Breast epithelium (tissue), 4 donors: ENCODE data around the gene PTGR2. TPM values are rescaled to one million over a fixed set of nuclear protein-coding genes. Genes with fewer than 3 reads are reported as not detected.

ENCODE experiments used
- DNase-seq, 2 donors: peaks; one replicate each; pipeline ENCODE4 v3.0.0-alpha.2; 2019; ENCODE audit warnings: low spot score in 2 of 2
- H3K27ac ChIP-seq, 2 donors: fragments of 200-600 bp; sonication (generic) in 1 of 2; one replicate each; pipeline ENCODE4 v1.5.1; 2016 to 2019; ENCODE audit warnings: mild to moderate bottlenecking in 1 of 2
- H3K27me3 ChIP-seq, 2 donors: fragments of 200-600 bp; sonication (generic) in 1 of 2; one replicate each; pipeline versions ENCODE4 v1.5.1 to v1.6.0; 2017 to 2019; ENCODE audit warnings: control low read depth in 1 of 2, mild to moderate bottlenecking in 1 of 2
- H3K36me3 ChIP-seq: fragments of 200-600 bp; one replicate; pipeline ENCODE4 v1.5.1; 2019
- H3K4me1 ChIP-seq, 2 donors: fragments of 200-600 bp; sonication (generic); one replicate each; pipeline ENCODE4 v1.5.1; 2016 to 2019; ENCODE audit warnings: control low read depth in 1 of 2
- H3K4me3 ChIP-seq, 3 donors: fragments of 200-600 bp; sonication (generic); 1 replicate in 2 of 3; 2 replicates in 1 of 3; pipeline ENCODE4 v1.5.1; 2016 to 2019; ENCODE audit warnings: mild to moderate bottlenecking in 3 of 3, moderate library complexity in 2 of 3
- H3K9me3 ChIP-seq, 2 donors: fragments of 200-600 bp; sonication (generic) in 1 of 2; one replicate each; pipeline ENCODE4 v1.5.1; 2016 to 2019; ENCODE audit warnings: control low read depth in 1 of 2
- POLR2A ChIP-seq: fragments of 450-650 bp; IDR thresholded peaks from one replicate; pipeline ENCODE4 v1.6.1; 2016; ENCODE audit warnings: antibody characterized with exemption, mild to moderate bottlenecking, moderate library complexity
- POLR2AphosphoS5 ChIP-seq, 3 donors: sonication (generic); formaldehyde crosslinking; IDR thresholded peaks; one replicate each; pipeline ENCODE4 v1.6.1; 2017; ENCODE audit warnings: antibody characterized with exemption in 3 of 3
- intact Hi-C: fragments of 100-400 bp; cut with DNase I; formaldehyde crosslinking; loops from one replicate; pipeline ENCODE4 v1.15.1; 2023; ENCODE audit warnings: low total_unique reads
- total RNA-seq, 3 donors: library from RNA; depleted of rRNA; stranded (reverse); fragments of >200 nt; gene quantifications; one replicate each; pipeline ENCODE4 v1.1.0, GENCODE V29; 2016
- TF ChIP-seq, protein P1 (sequence below), 3 donors: fragments of 450-650 bp; IDR thresholded peaks; one replicate each; pipeline ENCODE4 v1.5.1; 2016 to 2017; ENCODE audit warnings: antibody characterized with exemption in 3 of 3, mild to moderate bottlenecking in 3 of 3, moderate library complexity in 3 of 3

The PTGR2 gene
- total RNA-seq, 3 donors from 2014 or later = 11.5 to 14.6 (median 12.3) TPM

DNA sequence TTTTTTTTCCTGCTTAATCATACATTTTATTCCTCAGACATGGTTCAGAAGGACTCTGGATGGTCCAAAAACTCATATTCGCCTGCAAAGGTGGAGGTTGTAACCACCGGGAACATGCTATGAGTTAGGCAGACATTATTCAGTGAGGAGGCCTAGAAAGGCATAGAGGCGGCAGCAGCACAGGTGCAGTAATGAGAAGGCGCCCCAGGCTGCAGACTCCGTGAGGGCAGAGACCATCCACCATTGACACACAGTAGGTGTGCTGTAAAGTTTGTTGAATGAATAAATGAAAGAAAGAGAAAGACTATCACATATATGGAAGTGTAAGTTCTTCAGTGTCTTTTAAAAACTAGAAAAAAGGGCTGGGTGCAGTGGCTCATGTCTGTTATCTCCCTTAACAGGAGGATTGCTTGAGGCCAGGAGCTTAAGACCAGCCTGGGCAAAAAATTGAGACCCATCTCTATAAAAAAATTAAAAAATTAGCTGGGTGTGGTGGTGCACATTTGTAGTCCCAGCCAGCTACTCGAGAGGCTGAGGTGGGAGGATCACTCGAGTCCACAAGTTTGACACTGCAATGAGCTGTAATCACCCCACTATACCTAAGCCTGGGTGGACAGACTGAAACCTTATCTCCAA lies 34.5 kb upstream of the PTGR2 start:
- Histone ChIP-seq H3K9me3 (no peaks in the 10 kb centered on the region), H3K36me3 (no peaks in the 10 kb centered on the region), H3K27me3 (no peaks in the 10 kb centered on the region), H3K27ac (no peak overlapping the region), H3K4me1 (no peaks in the 10 kb centered on the region), H3K4me3 (no peak overlapping the region)
- intact Hi-C loops = loop anchor here (10.0 kb wide), 1 partner anchor 92 kb away; no protein-coding TSS in a partner anchor
- no peak for TF ChIP-seq POLR2A
- TF ChIP-seq, protein P1, sequence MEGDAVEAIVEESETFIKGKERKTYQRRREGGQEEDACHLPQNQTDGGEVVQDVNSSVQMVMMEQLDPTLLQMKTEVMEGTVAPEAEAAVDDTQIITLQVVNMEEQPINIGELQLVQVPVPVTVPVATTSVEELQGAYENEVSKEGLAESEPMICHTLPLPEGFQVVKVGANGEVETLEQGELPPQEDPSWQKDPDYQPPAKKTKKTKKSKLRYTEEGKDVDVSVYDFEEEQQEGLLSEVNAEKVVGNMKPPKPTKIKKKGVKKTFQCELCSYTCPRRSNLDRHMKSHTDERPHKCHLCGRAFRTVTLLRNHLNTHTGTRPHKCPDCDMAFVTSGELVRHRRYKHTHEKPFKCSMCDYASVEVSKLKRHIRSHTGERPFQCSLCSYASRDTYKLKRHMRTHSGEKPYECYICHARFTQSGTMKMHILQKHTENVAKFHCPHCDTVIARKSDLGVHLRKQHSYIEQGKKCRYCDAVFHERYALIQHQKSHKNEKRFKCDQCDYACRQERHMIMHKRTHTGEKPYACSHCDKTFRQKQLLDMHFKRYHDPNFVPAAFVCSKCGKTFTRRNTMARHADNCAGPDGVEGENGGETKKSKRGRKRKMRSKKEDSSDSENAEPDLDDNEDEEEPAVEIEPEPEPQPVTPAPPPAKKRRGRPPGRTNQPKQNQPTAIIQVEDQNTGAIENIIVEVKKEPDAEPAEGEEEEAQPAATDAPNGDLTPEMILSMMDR (IDR thresholded peaks at IDR 0.05) = no peak
- no peak for TF ChIP-seq POLR2AphosphoS5 (IDR thresholded peaks at IDR 0.05)
- DNase-seq = no peak

DNA sequence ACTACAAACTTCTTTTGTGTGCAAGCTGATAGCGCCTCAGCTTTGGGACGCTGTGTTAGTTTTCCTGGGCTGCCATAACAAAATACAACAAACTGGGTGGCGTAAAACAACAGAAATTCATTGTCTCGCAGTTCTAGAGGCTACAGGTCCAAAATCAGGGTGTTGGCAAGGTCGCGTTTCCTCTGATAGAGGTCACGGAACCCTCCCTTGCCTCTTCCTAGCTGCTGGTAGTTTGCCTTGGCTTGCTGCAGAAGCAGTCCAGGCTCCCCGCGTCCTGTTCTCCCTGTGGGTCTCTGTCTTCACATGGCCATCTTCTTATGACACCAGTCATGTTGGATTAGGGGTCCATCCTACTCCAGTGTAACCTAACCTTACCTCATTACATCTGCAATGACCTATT lies 32.8 kb upstream of the PTGR2 start:
- no peak for DNase-seq

DNA sequence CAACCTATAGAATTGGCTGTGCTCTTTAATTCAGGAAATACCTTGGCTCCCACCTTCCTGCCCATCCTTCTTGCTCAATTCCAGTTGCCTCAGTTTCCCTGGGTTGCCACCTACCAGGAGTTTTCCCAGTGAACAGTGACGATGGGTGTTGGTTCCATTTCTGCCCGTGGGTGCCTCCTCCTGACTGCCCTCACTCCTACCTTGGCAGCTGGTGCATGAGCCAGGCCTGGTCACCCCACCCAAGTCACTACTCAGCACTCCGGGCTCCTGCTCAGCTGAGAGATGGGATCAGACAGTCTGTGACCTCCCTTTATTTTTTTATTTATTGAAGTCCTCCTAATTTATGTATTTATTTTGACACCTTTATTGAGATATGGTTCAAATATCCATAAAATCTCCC lies 31.0 kb upstream of the PTGR2 start:
- Histone ChIP-seq H3K27ac (no peak overlapping the region), H3K9me3 (no peaks in the 10 kb centered on the region), H3K4me1 (no peaks in the 10 kb centered on the region), H3K27me3 (no peaks in the 10 kb centered on the region), H3K36me3 (no peaks in the 10 kb centered on the region), H3K4me3 (no peak overlapping the region)
- DNase-seq = no peak
- intact Hi-C loops = no loop called here
- TF ChIP-seq POLR2AphosphoS5 (IDR thresholded peaks at IDR 0.05) (no peak), POLR2A (no peak)
- TF ChIP-seq, protein P1 (IDR thresholded peaks at IDR 0.05) = no peak

More for the DNA sequence above, 32.8 kb upstream of the PTGR2 start:
- Histone ChIP-seq H3K36me3 (no peaks in the 10 kb centered on the region), H3K27me3 (no peaks in the 10 kb centered on the region), H3K4me3 (no peak overlapping the region), H3K27ac (no peak overlapping the region), H3K4me1 (no peaks in the 10 kb centered on the region), H3K9me3 (no peaks in the 10 kb centered on the region)
- intact Hi-C loops = loop anchor here (10.0 kb wide), 1 partner anchor 94 kb away; no protein-coding TSS in a partner anchor
- TF ChIP-seq, protein P1 (IDR thresholded peaks at IDR 0.05) = no peak
- no peak for TF ChIP-seq POLR2AphosphoS5 (IDR thresholded peaks at IDR 0.05)

DNA sequence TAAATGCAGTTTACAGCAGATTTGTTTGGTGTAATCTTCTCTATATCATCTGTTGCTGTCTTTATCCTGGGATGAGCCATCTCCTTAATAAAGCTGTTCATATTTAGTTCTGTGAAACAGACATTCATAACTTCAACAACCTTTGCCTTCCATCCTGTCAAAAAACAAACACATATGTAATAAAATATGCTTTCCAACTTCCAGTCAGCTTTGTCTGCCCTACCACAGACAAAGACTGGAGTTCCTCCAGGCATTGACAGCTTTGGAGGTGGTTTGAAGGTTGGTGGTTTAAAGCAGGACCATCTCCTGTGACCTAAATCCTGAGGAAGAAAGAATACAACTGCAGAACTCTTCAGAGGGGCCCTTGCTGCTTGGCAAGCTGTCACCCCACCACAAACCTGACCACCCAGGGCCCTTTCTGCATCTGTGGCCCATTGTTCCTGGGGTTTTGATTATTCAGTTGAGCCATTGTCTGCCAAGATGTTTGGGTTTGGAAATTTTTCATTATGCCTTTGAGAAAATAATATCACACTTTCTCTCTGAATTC lies 28.2 kb upstream of the PTGR2 start:
- DNase-seq = no peak
- intact Hi-C loops = no loop called here
- no peaks in the 10 kb centered on the region for H3K4me1 ChIP-seq
- H3K27ac ChIP-seq = no peak overlapping the region
- no peaks in the 10 kb centered on the region for H3K36me3 ChIP-seq
- TF ChIP-seq, protein P1 (IDR thresholded peaks at IDR 0.05) = no peak
- TF ChIP-seq POLR2A (no peak), POLR2AphosphoS5 (IDR thresholded peaks at IDR 0.05) (no peak)
- H3K9me3 ChIP-seq = no peaks in the 10 kb centered on the region
- no peaks in the 10 kb centered on the region for H3K27me3 ChIP-seq
- H3K4me3 ChIP-seq = no peak overlapping the region

DNA sequence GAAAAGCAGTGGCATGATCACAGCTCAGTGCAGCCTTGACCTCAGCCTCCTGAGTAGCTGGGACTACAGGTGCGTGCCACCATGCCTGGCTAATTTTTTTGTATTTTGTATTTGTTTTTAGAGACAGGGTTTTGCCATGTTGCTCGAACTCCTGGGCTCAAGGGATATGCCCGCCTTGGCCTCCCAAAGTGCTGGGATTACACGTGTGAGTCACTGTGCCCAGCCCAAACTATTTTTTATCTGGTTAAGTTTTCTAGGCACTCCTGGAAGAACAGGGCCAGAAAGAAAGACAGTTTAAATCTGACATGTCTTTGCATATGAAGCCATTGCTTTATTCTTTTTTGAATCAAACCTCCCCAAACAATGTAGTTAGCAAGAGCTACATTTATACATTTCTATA lies 27.5 kb upstream of the PTGR2 start:
- Histone ChIP-seq H3K9me3 (no peaks in the 10 kb centered on the region), H3K27ac (no peak overlapping the region), H3K36me3 (no peaks in the 10 kb centered on the region), H3K27me3 (no peaks in the 10 kb centered on the region), H3K4me3 (no peak overlapping the region), H3K4me1 (no peaks in the 10 kb centered on the region)
- no peak for DNase-seq
- intact Hi-C loops = no loop called here
- TF ChIP-seq POLR2A = no peak
- TF ChIP-seq POLR2AphosphoS5 (IDR thresholded peaks at IDR 0.05) = no peak
